OCI-M1 (cell line): ENCODE data around the gene GAGE10.

Experiments
- DNase-seq: peaks from one replicate; lab custom pipeline; 2025; lab: John Stamatoyannopoulos, UW

GAGE10 gene

GRCh38 chrX:49303346-49303745 lies at the start of gene GAGE10:
Gene GAGE10, plus strand, starts transcription at chrX:49303646. Its CDS starts 1,214 bp downstream, at chrX:49304860.
- no peak for DNase-seq

GRCh38 chrX:49254639-49255038 lies 48.8 kb upstream of the GAGE10 start:
- no peak for DNase-seq

DNA sequence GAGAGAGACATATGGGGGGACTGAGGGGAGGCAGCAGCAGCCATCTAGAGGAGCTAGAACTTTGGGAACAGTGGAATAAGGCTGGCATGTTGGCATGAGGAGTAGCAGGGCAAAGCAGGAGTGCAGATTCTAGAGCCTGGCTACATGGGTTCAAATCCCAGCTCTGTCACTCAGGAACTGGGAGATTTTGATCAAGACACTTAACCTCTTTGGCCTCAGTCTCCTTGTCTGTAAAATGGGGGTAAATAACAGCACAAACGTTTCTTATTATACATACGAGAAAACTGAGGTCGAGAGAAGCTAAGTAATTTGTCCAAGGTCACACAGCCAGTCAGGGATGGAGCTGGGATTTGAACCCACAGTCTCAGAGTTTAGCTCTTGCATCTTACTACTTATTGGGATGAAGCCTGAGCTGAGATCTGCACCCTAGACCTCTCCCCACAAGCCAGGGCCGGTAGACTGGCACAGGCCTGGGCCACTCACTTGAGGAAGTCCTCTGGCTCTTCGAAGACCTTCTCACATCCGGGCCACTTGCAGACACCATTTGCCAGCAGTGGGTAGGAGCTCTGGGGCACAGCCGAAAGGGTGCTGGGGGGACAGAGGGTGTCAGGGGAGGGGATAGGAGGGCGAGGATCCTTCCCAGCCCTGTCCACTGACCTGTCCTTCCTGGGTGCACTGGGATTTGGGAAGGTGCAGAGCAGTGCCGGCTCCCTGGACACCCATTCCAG lies 47.0 kb upstream of the GAGE10 start:
- no peak for DNase-seq

DNA sequence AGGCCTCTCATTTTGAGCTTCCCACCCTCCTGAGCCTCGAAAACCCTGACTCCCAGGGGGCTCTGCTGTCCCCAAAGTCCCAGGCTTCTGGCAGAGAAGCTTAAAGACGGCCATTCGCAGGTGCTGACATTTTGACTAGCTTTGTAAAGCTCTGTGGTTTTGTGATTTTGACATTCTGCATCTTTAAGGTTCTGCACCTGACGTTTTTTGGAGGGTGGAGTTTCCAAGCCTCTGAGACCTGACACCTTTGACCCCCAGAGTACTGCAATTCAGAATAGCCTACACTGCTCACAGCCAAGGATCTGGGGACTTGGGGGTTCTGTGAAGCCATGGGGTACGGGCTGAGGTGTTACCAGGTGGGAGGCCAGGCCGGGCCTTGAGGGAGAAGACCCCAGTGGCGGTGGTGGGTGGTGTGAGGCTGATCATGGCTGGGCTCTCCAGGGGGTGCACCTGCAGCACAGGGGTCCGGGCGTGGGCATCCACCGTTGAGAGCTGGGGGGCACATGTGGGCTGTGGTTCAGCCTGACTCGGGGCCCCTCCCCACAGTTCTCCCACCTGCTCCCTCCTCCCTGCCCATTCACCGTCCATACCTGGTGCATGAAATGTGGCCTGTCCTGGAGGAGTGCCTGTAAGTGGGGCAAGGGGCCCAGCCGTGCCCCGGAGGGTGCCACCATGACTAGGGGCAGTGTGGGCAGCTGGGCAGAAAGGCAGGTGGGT lies 46.2 kb upstream of the GAGE10 start:
- no peak for DNase-seq

GRCh38 chrX:49257846-49258748 lies 45.3 kb upstream of the GAGE10 start:
- no peak for DNase-seq

DNA sequence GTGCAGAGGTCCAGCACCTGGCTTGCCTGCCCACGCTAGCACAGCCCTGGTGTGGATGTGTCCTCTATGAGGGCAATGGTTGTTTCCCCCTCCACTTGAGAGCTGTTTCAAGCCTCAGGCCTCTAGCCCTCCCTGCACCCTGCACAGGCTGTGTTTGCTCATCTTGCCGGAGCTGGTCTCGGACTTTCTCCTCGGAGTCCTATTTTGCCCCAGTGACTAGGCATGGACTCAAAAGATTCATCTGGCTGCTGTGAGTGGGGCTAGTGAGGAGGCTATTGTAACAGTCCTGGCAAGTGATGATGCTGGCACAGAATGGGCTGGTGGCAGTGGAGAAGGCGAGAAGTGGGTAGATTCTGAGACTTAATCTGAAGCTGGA lies 44.7 kb upstream of the GAGE10 start:
- DNase-seq: no peak

DNA sequence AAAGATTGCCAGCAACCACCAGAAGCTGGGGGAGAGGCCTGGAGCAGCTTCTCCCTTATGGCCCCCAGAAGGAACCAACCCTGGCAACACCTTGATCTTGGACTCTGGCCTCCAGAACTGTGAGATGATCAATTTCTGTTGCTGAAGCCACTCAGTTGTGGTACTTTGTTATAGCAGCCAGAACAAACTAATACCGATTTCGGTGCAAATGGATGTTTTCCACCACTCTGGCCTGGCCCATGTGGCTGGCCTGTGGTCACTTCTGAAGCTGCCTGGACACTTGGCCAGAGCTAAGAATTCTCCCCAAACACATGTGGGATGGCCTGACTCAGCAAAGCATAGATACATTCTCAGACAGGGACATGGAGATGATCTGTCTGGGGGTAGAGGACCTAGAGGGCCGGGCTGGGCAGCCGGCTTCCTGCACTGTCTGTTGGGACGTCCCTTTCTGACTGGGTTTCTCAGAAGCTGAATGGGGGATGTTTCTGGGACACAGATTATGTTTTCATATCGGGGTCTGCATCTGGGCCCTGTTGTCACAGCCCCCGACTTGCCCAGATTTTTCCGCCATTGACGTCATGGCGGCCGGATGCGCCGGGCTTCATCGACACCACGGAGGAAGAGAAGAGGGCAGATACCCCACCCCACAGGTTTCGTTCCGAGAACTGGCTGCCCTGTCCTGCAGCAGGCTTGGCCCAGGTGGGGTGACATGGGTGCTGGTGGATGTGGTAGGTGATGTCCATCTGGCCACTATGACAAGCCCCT lies 43.0 kb upstream of the GAGE10 start:
- no peak for DNase-seq

GRCh38 chrX:49262603-49263002 lies 40.8 kb upstream of the GAGE10 start:
- DNase-seq: no peak

- DNase-seq: no peak
Observed at GRCh38 chrX:49263631-49264030, 39.8 kb upstream of the GAGE10 start.

DNA sequence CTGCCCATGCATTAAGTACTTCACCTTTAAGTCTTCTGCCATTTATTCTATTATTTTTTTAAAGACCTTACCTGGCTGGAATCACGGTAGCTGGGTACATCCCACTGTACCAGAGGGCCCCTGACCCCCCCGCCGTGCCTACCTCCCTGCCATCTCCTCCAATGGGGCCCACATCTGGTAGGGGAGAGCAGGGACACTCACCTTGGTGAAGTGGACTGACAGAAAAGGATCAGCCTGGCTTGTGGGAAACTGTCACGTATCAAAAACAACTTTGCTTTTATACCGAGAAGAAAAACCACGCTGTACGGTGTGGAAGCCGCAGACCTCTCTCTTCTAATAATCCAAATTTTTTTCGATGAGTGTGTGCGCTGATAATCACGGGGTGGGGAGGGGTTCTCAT lies 39.0 kb upstream of the GAGE10 start, which contains the start of gene FOXP3:
Gene FOXP3 (minus strand): TSS at position 251 of the 400 bp plus-strand sequence. CDS start 6,205 bp downstream, outside the sequence.
- no peak for DNase-seq

GRCh38 chrX:49266523-49267445 lies 36.7 kb upstream of the GAGE10 start:
- no peak for DNase-seq

DNA sequence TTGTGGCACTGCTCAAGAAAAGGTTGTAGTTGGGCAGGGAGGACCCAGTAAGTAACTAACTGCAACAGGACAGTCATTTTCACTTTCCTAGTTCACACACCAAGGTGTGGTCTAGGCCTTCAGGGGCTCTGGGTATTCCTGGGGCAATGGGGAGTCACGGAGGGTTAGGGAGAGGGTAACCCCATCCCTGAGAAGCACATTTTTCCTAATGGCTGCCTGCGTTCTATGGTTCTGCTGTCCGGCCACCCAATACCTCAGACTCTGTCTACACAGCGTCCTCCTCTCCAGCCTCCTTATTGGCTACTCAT lies 34.8 kb upstream of the GAGE10 start:
- DNase-seq: no peak

DNA sequence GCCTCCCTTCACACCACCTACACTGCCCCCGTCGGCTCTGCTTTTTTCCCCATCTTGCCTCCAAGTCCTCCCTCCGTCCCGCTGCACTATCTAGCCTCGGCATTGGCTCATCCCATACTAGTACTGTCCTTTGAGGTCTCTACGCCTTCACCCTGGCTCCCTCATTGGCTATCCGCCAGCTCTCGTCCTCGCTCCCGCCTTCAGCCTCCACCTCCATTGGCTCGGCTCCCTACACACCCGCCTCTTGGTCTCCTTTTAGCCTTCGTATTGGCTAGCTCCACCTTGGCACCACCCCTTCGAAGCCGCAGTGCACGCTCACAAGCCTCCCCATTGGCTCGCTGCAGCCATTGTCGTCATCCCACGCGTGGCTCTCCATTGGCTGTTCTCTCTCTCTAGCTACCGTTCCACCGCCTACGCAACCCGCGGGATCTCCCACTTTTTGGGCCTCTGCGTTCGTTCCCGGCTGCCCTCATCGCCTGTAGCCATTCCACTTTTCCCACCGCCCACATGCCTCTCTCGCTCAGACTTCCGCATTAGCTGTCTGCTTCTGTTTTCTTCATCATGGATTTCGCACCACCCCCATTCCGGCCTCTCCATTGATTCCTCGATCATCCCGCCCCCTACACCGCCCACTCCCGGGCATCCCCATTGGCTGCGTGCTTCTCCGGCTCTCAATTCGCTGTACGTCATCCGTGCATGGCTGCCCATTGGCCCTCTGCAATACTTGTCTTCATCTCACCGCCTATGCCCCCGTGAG lies 34.3 kb upstream of the GAGE10 start:
- peak; percentile 98 for DNase-seq

DNA sequence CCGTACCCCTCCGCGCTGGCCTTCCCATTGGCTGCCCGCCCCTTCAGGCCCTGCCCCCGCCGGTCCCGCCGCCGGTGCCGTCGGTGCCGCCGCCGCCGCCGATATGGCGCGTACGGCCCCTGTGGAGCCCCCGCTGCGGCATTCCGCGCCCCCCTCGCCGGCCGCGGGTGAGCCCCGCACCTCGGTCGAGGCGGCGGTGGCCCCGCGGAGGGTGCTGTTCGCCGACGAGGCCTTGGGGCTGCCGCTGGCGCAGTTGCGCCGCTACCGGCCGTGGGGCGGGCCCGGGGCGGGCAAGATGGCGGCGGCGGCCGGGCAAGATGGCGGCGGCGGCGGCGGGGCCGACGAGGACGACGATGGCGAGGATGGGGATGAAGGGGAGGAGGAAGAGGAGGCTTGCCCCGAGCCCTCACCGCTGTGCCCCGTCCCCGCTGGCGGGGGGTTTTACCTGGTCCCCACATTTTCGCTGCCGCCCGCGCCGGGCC lies 33.6 kb upstream of the GAGE10 start, which contains the start of gene PPP1R3F:
Gene PPP1R3F (plus strand): TSS at position 27 of the 482 bp plus-strand sequence. CDS start 77 bp downstream, at position 104.
- DNase-seq: no peak

GRCh38 chrX:49270249-49270921 lies 33.1 kb upstream of the GAGE10 start:
- no peak for DNase-seq

GRCh38 chrX:49271341-49271740 lies 32.1 kb upstream of the GAGE10 start:
- DNase-seq: no peak

DNA sequence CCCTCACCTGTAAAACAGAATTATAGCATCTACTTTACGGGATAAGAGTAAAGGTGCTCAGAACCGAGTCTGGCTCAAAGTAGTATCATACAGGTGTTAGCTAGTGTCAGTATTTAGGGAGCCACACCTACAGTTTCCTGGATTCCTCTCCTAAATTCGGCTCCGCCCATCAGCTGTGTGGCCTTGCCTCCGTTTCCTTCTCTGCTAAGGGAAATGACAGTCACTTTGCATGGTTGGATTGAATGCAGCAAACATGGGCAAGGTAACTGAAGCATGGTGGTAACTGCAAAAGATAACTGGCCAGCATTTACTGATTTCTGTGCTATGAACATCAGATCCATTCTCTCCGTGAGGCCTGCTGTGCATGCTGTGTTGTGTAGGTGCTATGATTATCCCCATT lies 31.0 kb upstream of the GAGE10 start:
- DNase-seq: no peak

- DNase-seq: no peak
Observed at GRCh38 chrX:49273181-49273727, 30.2 kb upstream of the GAGE10 start.

GRCh38 chrX:49276207-49276606 lies 27.2 kb upstream of the GAGE10 start:
- DNase-seq: no peak
